ENCODE results near the gene GM2A. TPM values are rescaled to one million over a fixed set of nuclear protein-coding genes. Genes with fewer than 3 reads are reported as not detected.
"Not testable (repeated sequence)": the region's sequence is repeated elsewhere in the genome, so short reads cannot be mapped to it uniquely, and the experiment has no call there.

Gene GM2A
- total and polyA plus RNA-seq, 2 experiments from 2014 or later: 14.9 to 27.6 TPM

DNA sequence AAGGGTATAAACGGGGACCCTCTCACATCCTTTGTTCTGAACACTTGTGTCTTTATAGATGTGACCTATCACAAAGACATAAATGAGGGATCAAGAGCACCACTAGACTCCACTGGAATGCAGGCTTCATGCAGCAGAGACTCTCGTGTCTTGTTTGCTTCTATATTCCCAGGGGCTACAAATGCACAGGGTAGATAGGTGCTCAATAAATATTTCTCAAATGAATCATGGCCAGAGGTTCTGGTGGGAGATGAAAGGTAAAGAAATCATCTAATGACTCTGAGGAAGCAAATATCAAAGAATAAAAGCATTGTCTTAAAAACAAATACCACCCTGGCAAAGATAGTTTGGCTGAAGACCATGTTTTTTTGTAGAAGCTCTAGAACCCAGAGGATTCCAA is 44.0 kb downstream of the GM2A start:
- H3K27me3 ChIP-seq: peaks cover 4% of the 10 kb centered on the region
- no peaks in the 10 kb centered on the region for H3K36me3 ChIP-seq (replicated peaks; ENCODE audit: insufficient read depth, low read depth)
- H3K4me3 ChIP-seq: no peak overlapping the region
- H2AFZ ChIP-seq: no peak overlapping the region
- TF ChIP-seq EZH2phosphoT487 (IDR thresholded peaks at IDR 0.05; ENCODE audit: low read depth, severe bottlenecking, unreplicated experiment): no peak
- TF ChIP-seq, protein P1, sequence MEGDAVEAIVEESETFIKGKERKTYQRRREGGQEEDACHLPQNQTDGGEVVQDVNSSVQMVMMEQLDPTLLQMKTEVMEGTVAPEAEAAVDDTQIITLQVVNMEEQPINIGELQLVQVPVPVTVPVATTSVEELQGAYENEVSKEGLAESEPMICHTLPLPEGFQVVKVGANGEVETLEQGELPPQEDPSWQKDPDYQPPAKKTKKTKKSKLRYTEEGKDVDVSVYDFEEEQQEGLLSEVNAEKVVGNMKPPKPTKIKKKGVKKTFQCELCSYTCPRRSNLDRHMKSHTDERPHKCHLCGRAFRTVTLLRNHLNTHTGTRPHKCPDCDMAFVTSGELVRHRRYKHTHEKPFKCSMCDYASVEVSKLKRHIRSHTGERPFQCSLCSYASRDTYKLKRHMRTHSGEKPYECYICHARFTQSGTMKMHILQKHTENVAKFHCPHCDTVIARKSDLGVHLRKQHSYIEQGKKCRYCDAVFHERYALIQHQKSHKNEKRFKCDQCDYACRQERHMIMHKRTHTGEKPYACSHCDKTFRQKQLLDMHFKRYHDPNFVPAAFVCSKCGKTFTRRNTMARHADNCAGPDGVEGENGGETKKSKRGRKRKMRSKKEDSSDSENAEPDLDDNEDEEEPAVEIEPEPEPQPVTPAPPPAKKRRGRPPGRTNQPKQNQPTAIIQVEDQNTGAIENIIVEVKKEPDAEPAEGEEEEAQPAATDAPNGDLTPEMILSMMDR (IDR thresholded peaks at IDR 0.05; ENCODE audit: poor library complexity): no peak
- no peak for TF ChIP-seq EZH2 (IDR thresholded peaks at IDR 0.05; ENCODE audit: borderline replicate concordance)
- H3K9me2 ChIP-seq (replicated peaks; ENCODE audit: insufficient read depth): no peaks in the 10 kb centered on the region
- DNase-seq (ENCODE audit: low spot score): no peak
- H3K79me2 ChIP-seq: no peaks in the 10 kb centered on the region
- 60% methylated on average over 2 of the region's 2 CpGs for WGBS (ENCODE audit: low lambda C conversion rate, missing lambda C conversion rate)
- H3K4me1 ChIP-seq (ENCODE audit: insufficient read depth): peaks cover 6% of the 10 kb centered on the region
- H3K27ac ChIP-seq: no peak overlapping the region
- H3K9me3 ChIP-seq (ENCODE audit: low read depth): no peaks in the 10 kb centered on the region
- no peaks in the 10 kb centered on the region for H4K20me1 ChIP-seq (ENCODE audit: insufficient read depth, poor library complexity, severe bottlenecking)
- no peak overlapping the region for H3K4me2 ChIP-seq

DNA sequence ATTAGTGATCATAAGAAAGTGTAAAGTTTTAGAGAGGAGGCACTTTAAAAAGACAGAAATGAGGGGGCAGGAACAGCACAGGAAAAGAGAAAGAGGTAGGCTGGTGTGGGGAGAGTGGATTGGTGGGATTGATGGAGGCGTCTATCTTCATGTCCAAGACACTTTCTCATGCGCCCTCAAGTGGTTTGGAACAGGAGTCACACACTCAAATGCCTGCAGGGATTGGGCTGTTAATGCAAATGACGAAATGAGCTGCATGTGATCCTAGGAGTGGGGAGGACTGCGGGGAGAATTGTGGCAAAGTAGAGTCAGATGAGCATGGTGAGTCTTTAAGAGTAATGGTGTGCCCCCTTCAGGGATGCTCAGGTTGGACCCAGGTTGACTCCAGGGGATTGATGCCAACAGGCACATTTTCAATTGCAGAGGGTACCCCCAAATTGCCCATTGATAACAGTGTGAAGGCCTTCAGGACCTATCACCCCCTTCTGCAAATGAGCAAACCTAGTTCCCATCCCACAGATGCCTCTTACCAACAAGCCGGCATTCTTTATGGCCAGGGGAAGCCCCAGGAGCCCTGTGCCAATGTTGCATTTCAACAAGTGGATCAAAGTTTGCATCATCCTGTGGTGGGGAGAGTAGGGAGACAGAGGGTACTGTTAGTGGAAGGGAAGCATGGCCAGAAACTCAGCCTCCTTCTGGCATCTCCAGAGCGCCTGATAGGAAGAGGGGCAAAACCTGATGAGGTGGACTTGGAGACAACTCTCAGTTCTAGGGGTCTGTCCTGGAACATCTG is 45.3 kb downstream of the GM2A start:
- Histone ChIP-seq H3K9me2 (replicated peaks; ENCODE audit: insufficient read depth) (no peaks in the 10 kb centered on the region), H3K27me3 (peaks cover 4% of the 10 kb centered on the region), H2AFZ (no peak overlapping the region), H3K36me3 (replicated peaks; ENCODE audit: insufficient read depth, low read depth) (no peaks in the 10 kb centered on the region), H3K9me3 (ENCODE audit: low read depth) (no peaks in the 10 kb centered on the region), H3K79me2 (no peaks in the 10 kb centered on the region), H3K27ac (no peak overlapping the region), H3K4me1 (ENCODE audit: insufficient read depth) (peaks cover 6% of the 10 kb centered on the region), H4K20me1 (ENCODE audit: insufficient read depth, poor library complexity, severe bottlenecking) (no peaks in the 10 kb centered on the region), H3K4me3 (no peak overlapping the region), H3K4me2 (no peak overlapping the region)
- WGBS (ENCODE audit: low lambda C conversion rate, missing lambda C conversion rate): 63% methylated on average over 6 of the region's 6 CpGs
- TF ChIP-seq, protein P1 (IDR thresholded peaks at IDR 0.05; ENCODE audit: poor library complexity): peak; percentile 44
- no peak for TF ChIP-seq EZH2 (IDR thresholded peaks at IDR 0.05; ENCODE audit: borderline replicate concordance)
- peak; percentile 60 for DNase-seq (ENCODE audit: low spot score)

DNA sequence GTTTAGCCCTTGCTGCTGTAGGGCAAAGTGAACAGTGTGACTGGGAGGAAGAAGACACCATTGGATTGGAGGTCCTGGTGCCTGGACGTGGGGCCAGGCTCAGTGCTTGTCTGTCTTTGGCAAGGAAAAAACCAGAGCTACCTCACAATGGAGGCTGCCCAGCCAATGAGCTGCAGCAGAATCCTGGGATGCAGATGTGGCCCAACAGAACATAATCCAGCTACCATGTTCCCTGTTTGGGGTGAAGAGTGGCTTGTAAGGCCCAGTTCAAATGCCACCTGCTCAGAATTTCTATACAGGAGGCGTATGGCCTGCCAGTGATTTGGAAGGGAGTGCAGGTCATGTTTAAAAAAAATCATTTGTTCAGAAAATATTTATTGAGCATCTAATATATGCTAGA is 50.7 kb downstream of the GM2A start, which contains the start of gene SLC36A3:
Gene SLC36A3 (minus strand): TSS at position 101 of the 400 bp plus-strand sequence. CDS start 412 bp downstream, outside the sequence.
- WGBS (ENCODE audit: low lambda C conversion rate, missing lambda C conversion rate): 84% methylated on average over 2 of the region's 2 CpGs
- no peak within 1 kb of the TSS for H3K4me3 ChIP-seq
- H3K9me3 ChIP-seq (ENCODE audit: low read depth): no peaks in the 10 kb centered on the region
- H3K27ac ChIP-seq: no peak within 1 kb of the TSS
- TF ChIP-seq EZH2 (IDR thresholded peaks at IDR 0.05; ENCODE audit: borderline replicate concordance) (no peak), EZH2phosphoT487 (IDR thresholded peaks at IDR 0.05; ENCODE audit: low read depth, severe bottlenecking, unreplicated experiment) (no peak)
- TF ChIP-seq, protein P1 (IDR thresholded peaks at IDR 0.05; ENCODE audit: poor library complexity): no peak
- no peaks in the 10 kb centered on the region for H3K4me1 ChIP-seq (ENCODE audit: insufficient read depth)
- H3K9me2 ChIP-seq (replicated peaks; ENCODE audit: insufficient read depth): no peaks in the 10 kb centered on the region
- no peak within 1 kb of the TSS for H2AFZ ChIP-seq
- DNase-seq (ENCODE audit: low spot score): no peak
- no peaks in the 10 kb centered on the region for H3K79me2 ChIP-seq
- H3K4me2 ChIP-seq: no peak within 1 kb of the TSS
- peaks cover 4% of the 10 kb centered on the region for H3K27me3 ChIP-seq
- H3K36me3 ChIP-seq (replicated peaks; ENCODE audit: insufficient read depth, low read depth): no peaks in the 10 kb centered on the region
- no peaks in the 10 kb centered on the region for H4K20me1 ChIP-seq (ENCODE audit: insufficient read depth, poor library complexity, severe bottlenecking)

DNA sequence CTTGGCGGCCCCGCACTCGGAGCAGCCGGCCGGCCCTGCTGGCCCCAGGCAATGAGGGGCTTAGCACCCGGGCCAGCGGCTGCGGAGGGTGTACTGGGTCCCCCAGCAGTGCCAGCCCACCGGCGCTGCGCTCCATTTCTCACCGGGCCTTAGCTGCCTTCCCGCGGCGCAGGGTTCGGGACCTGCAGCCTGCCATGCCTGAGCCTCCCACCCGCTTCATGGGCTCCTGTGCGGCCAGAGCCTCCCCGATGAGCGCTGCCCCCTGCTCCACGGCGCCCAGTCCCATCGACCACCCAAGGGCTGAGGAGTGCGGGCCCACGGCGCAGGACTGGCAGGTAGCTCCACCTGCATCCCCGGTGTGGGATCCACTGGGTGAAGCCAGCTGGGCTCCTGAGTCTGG is 56.3 kb downstream of the GM2A start:
- H3K9me3 ChIP-seq (ENCODE audit: low read depth); H3K4me2 ChIP-seq; H3K36me3 ChIP-seq (replicated peaks; ENCODE audit: insufficient read depth, low read depth); H3K4me3 ChIP-seq; H3K79me2 ChIP-seq; H2AFZ ChIP-seq; H3K9me2 ChIP-seq (replicated peaks; ENCODE audit: insufficient read depth); DNase-seq (ENCODE audit: low spot score); H3K27me3 ChIP-seq; H3K27ac ChIP-seq; H4K20me1 ChIP-seq (ENCODE audit: insufficient read depth, poor library complexity, severe bottlenecking); H3K4me1 ChIP-seq (ENCODE audit: insufficient read depth): not testable (repeated sequence)
- WGBS (ENCODE audit: low lambda C conversion rate, missing lambda C conversion rate): 96% methylated on average over 15 of the region's 27 CpGs

DNA sequence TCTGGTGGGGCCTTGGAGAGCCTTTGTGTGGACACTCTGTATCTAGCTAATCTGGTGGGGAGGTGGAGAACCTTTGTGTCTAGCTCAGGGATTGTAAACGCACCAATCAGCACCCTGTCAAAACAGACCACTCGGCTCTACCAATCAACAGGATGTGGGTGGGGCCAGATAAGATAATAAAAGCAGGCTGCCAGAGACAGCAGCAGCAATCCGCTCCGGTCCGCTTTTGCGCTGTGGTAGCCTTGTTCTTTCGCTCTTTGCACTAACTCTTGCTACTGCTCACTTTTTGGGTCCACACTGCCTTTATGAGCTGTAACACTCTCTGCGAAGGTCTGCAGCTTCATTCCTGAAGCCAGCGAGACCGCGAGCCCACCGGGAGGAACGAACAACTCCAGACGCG is 56.8 kb downstream of the GM2A start:
- not testable (repeated sequence) for DNase-seq (ENCODE audit: low spot score); H3K36me3 ChIP-seq (replicated peaks; ENCODE audit: insufficient read depth, low read depth); H3K9me2 ChIP-seq (replicated peaks; ENCODE audit: insufficient read depth); H3K27me3 ChIP-seq; H2AFZ ChIP-seq; H3K79me2 ChIP-seq; H4K20me1 ChIP-seq (ENCODE audit: insufficient read depth, poor library complexity, severe bottlenecking); H3K4me1 ChIP-seq (ENCODE audit: insufficient read depth); H3K4me3 ChIP-seq; H3K4me2 ChIP-seq; H3K9me3 ChIP-seq (ENCODE audit: low read depth); H3K27ac ChIP-seq
- WGBS (ENCODE audit: low lambda C conversion rate, missing lambda C conversion rate): 86% methylated on average over 15 of the region's 15 CpGs
